AG08396 (cell line): Measurements from ENCODE around the gene ANKS1B.
"Not testable (repeated sequence)": the region's sequence is repeated elsewhere in the genome, so short reads cannot be mapped to it uniquely, and the experiment has no call there.

Experiments used
- DNase-seq: peaks from one replicate; pipeline ENCODE4 v3.0.0; 2012; ENCODE audit warnings: low spot score, mixed read lengths

The ANKS1B gene

DNA sequence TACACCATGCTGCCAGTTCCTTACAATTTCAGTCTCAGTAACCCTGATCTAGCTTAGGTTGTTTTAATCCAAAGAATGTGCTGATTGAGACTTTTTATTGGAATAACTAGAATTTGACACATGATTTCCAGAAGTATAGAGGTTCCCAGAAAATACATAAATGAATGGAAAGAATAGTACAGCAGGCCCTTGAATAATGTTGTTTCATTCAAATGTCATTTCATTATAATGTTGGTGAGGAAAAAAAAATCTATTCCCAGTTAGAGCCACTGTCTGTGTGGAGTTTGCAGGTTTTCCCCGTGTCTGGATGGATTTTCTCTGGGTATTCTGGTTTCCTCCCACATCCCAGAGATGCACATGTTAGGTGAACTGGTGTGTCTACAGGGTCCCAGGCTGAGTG, 610.7 kb downstream of the ANKS1B start:
- DNase-seq: no peak

DNA sequence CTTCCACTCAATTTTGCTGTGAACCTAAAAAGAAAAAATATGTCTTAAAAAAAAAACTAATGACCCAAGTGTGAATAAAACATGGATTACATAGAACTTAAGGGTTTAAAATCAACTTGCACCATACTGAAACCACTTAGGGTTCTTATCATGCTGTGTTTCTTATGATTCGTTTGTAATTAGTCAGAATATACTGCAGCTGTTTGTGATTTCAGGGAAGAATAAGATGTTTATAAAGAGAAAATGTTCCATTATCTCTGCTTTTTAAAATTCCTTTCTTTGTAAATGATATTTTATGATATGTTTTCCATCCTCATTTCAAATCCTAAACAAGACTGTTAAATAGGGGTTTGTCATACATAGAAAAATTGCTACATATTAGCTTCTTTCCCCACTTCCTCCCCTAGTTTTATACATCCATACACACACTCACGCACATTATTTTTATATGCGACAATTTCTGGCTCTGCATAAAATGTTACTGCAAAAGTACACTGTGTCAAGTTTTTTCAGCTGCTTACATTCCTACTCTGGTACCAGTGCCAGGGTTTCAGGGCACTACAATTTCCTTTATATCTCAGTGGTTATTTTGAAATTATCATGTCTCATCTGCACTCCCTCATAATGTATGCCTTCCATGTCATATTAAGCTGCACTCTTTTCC, 612.3 kb downstream of the ANKS1B start:
- no peak for DNase-seq

GRCh38 chr12:99370421-99371138, 614.2 kb downstream of the ANKS1B start:
- no peak for DNase-seq

DNA sequence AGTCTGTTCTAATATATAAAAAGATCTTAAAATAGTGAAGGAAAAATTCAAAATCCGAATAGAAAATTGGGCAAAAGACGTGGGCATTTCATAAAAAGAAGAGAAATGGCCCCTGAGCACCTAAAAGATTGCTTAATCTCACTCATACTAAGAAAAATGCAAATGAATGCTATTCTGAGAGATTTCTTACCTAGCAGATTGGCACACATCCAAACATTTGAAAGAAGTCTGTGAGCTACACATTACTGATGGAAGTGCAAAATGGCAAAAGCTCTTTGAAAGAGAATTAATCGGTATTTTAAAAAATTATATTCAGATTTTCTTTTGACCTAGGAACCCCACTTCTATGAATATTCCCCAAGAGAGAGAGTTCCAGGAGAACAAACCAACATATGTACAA, 617.6 kb downstream of the ANKS1B start:
- no peak for DNase-seq

DNA sequence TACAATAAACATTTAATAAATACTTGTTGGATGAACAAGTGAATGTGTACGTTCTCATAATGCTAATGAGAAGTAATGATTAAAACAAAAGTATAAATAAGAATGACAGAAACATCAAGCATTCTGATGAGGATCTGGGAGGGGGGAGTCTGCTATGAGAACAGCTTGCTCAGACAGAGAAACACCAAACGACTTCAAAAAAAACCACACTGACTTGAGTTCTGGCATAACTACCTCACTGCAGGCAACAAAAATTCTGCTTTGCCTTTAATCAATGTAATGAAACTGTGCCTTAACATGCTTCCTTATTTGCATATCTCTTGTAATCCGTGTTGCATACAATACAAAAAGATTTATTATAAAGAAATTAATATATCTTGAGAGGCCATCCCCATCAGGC, 632.5 kb downstream of the ANKS1B start:
- no peak for DNase-seq

- no peak for DNase-seq
Observed at GRCh38 chr12:99343960-99344359, 640.8 kb downstream of the ANKS1B start.

DNA sequence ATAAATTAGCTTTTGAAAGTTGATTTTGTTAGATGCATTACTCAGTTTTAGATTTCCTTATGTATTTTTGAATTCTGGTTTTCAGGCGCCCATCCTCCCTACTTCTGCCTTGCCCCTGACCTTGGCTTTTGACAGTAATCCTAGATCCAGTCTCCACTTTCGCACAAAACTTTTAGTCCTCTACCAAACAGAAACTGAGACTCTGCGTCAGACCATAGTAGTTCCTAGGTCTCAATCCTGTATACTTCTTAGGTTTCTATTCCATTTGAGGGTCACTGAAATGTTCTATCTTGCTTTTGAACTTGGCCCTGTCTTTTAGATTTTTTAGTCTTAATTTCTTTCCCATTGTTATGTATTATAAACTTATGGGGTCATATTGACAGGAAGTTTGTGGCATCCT, 645.1 kb downstream of the ANKS1B start:
- DNase-seq: no peak

GRCh38 chr12:99334285-99335056, 650.3 kb downstream of the ANKS1B start:
- DNase-seq: no peak

GRCh38 chr12:99332936-99333591, 651.7 kb downstream of the ANKS1B start:
- DNase-seq: no peak

- no peak for DNase-seq
Observed at GRCh38 chr12:99330216-99330615, 654.5 kb downstream of the ANKS1B start.

DNA sequence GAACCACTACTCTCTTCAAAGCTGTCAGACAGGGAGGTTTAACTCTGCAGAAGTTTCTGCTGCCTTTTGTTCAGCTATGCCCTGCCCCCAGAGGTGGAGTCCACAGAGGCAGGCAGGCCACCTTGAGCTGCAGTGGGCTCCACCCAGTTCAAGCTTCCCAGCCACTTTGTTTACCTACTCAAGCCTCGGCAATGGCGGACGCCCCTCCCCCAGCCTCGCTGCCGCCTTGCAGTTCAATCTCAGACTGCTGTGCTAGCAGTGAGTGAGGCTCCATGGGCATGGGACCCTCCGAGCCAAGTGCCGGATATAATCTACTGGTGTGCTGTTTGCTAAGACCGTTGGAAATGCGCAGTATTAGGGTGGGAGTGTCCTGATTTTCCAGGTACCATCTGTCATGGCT, 663.5 kb downstream of the ANKS1B start:
- not testable (repeated sequence) for DNase-seq

- DNase-seq: no peak
Observed at GRCh38 chr12:99311373-99311772, 673.4 kb downstream of the ANKS1B start.

GRCh38 chr12:99309812-99310211, 674.9 kb downstream of the ANKS1B start:
- DNase-seq: no peak

DNA sequence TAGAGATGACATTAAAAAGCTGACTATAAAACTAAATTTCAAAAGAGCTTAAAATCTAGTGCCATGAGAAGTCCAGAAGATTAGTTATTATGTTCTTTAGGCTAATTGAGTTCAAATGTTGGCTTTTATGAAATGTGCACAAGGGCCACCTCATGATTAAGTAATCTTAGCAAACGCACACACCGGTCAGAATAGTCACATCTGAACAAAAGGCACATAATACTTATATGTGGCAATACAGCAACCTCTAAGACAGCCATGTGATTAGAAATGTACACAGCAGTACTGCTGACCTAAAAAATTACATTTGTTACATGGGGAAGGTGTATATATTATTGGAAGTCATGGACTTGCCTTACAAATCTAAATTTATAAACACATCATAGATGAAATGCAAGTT, 681.9 kb downstream of the ANKS1B start:
- no peak for DNase-seq

DNA sequence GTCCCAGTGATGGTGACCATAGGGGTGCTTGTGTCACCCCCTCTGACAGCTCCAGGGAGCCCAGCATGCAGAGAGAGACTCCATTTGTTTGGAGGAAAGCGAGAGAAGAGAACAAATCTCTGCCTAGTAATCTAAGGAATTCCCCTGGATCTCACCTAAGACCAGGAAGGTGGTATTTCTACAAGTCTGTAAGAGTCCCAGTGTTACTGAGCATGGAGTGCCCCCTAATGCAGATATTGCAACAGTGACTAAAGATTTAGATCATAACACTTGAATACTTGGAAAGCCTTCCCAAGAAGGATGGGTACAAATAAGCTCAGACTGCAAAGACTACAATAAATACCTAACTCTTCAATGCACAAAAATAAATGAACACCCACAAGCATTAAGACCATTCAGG, 697.6 kb downstream of the ANKS1B start:
- DNase-seq: no peak

DNA sequence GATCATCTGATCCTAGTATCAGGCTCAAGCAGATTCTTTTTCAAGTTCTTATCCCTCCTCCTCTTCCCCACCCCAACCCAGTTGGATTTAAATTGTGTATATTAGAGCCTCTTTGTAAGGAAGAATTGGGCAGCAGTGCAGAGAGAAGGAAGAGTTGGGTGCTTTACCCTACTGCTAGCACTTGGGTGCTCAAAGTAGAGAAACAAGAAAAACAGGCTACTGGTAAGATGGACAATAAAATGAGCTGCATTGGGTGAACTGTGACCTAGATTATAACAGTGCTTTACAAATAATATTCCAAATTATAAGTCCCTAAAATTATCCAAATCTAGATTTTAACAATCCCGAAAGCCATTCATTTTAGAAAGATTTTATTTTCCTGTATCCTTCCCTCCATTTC, 700.6 kb downstream of the ANKS1B start:
- DNase-seq: no peak

GRCh38 chr12:99282624-99283023, 702.1 kb downstream of the ANKS1B start:
- DNase-seq: no peak

DNA sequence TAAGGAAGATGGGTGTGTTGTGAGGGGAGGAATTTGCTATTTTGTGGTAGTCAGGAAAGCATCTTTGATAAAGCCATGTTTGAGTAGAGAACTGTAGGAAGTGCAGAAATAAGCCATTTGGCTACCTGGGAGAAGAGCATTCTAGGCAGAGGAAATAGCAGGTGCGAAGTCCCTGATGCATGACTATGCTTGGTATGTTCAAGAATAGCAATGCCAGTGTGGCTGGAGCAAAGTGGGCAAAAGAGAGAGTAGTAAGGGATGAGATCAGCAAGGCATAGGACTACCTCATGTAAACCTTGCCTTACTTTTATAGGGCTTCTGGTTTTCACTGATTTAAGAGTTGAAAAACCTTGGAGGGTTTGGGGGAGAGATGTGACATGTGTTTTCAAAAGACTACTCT, 702.6 kb downstream of the ANKS1B start:
- DNase-seq: no peak

DNA sequence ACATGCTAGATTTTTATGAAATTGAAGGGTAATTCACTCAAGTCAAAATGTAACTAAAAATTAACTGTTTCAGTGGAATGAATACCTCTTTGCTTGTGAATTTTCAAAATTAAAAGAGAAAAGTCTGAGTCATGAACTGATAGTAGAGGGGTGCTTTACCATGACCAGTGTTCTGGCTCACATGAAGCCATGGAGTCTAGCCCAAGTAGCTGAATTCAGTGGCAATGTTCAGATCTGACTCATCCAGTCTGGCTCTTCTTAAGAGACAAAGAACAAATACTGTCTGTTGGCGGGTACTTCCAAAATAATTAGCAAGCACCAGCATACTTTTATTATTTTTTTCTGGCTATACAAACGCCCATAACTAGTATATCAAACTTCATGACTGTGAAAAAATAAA, 703.5 kb downstream of the ANKS1B start:
- DNase-seq: no peak

DNA sequence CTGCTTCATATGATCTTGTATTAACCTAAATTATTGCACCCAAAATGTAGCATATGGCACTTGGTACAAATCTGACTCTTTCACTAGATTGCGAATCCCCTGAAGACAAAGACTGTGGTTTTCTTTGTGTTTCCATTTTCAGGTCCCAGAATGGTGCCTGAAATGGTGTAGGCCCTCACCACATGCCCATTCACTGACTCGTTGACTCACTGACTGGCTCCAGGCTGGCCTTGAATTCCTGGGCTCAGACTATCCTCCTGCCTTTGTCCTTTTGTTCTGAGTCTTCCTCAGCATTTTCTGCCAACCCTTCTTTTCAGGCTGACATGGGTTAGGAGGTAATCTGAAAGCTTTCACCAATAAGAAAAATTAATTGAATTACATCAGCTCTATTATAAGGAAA, 705.8 kb downstream of the ANKS1B start:
- DNase-seq: no peak

DNA sequence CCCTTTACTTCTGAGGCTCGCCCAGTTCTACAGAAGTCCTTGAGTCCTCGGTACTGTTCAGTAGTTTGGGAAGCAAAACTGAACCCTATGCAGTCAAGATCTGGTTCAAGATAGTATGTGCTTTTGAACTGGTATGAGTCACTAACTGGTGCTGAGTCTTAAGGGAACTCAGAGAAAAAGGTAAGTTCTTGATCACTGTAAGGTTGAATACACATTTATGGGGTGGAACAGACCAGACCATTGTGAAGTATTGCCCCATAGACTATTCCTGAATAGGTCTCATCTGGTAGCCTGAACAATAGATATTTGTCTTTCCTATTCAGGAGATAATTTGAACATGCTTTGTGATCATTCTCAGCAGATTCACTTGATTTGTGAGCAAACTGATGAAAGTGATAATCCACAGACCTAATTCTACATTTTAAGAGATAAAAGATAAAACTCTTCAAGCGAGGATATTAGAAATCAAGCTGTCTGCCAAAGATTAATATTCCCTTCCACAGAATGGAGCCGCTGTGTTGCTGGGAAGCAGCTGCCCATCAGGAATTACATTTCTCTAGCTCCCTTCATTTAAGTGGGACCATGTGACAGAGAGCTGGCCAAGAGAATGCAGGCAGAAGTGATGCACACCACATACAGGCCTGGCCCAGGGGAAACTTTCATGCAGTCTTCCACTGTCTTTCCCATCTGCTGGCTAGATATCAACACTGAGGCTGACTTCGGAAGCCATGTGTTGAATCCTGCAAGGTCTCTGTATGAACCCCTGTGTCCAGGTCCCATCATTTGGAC, 707.0 kb downstream of the ANKS1B start:
- no peak for DNase-seq

DNA sequence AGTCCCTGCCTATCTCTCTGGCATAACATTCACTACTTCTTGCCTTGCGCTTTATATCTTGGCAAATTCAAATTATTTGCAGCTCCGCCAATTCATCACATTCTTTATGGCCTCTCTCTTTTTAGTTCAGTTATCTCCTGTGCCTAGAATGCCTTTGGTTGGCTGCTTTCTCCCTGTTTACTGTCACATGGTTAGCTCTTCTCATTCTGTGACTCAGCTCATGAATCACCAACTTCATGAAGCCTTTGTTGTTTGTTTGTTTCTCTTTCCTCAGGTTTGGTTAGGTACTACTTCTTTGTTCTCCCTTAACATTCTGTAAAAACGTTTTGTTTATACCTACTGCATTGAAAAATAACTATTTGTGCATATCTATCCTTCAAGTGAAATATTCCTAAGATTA, 713.7 kb downstream of the ANKS1B start:
- no peak for DNase-seq
